GM18867 (cell line): ENCODE measurements around the gene ADM2.
A peak's percentile ranks its signal among the peaks of the same experiment; 100 is the strongest.

Experiments used
- ATAC-seq: cut with Tn5 transposase; IDR thresholded peaks from one replicate; pipeline ENCODE4 v1.9.1; 2021; ENCODE audit warnings: mild to moderate bottlenecking, moderate library complexity; ENCODE audit not compliant: unreplicated experiment

The ADM2 gene

DNA sequence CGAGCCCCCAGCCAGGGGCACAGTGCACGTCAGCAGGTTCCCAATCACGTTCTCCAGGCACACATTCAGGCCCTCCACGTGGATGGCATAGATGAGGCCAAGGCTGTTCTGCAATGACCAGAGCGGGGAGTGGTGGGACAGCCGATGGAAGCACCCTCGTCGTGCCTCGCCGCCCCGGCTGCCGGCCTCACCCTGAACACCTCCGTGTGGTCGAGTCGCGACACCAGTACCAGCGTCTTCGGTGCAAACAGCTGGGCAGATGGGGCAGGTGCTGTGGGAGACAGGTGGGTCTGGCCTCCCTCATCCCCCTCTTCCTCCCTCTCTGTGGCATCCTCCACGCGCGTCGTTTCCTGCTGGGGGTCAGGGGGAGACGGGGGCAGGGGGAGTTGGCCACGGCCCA is 14.0 kb upstream of the ADM2 start:
- ATAC-seq, result no peak

DNA sequence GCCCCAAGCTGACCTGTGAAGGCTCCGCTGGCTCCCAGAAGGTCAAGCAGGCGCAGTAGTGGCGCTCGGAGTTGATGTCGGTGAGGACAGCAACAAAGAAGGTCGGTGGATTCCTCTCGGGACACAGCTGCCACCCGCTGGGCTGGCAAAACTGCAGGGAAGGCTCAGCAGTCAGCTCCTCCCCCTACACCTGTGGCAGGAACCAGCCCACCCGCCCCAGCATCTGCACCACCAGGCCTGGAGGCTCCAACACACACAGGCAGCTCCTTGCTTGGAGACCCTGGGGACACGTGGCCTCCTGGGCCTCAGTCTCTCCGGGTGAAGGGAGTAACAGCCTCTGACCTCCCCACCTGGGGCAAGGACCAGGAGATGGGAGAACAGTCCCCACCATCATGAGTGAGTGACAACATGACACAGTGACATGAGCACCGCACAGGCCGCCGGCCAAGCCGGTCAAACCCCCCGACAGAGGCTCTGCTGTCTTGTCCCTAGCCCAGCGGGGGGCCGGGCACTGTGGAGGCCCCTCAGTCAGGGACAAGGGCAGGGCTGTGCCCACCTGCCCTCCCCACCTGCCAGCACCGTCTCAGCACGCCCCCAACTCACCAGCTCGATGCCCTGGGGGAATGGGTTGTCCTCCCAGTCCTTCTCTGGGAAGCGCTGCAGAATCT is 13.4 kb upstream of the ADM2 start:
- ATAC-seq, result no peak

DNA sequence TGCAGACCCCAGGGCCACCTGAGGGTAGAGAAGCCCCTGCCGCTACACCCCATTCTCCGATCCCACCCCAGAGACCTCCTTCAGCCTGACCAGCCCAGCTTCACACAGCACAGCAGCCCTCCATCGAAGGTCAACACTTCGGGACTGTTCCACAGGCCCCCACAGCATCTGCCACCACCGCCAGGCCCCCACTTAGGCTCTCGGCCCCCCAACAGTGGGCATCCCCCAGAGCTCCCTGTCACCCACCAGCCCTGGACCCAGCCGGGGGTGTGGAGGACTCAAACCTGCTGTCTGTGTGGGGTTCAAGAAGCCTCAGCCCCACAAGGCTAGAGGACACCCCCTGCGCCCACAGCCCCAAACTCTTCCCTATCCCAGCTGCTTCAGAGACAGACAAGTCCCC is 12.7 kb upstream of the ADM2 start:
- ATAC-seq, result no peak

GRCh38 chr22:50469377-50470305 is 11.7 kb upstream of the ADM2 start:
- peak; percentile 55 for ATAC-seq

GRCh38 chr22:50470491-50470890 is 10.9 kb upstream of the ADM2 start:
- no peak for ATAC-seq

GRCh38 chr22:50471197-50471847 is 10.0 kb upstream of the ADM2 start:
- no peak for ATAC-seq

- ATAC-seq, result no peak
Measured at GRCh38 chr22:50471962-50472361, 9.4 kb upstream of the ADM2 start.

DNA sequence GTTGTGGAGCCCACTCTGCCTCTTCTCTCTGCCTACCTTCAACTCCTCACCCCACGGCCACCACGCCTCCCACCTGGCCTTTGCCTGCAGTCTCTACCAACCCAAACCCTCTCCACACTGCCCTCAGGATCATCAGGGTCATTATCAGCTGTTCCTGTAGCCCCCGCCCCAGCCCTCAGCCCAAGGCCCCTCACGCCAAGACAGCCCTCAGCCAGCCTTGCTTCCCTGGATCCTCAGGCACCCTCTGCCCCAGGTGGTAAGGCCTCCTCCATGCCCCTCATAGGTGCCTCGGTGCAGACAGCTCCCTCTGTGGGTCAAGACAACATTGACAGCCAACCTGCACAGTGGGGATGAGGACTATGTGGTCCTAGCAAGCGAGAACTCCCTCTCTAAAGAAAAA is 8.3 kb upstream of the ADM2 start:
- ATAC-seq, result no peak

- no peak for ATAC-seq
Measured at GRCh38 chr22:50473855-50474671, 7.3 kb upstream of the ADM2 start.

- ATAC-seq, result peak; percentile 60
Measured at GRCh38 chr22:50474710-50475651, 6.4 kb upstream of the ADM2 start, which contains the start of gene SBF1. TSS of gene SBF1 (minus strand) at chr22:50475035. CDS start at chr22:50474840, 195 bp downstream.

GRCh38 chr22:50475652-50476002 is 5.7 kb upstream of the ADM2 start:
- ATAC-seq, result no peak

GRCh38 chr22:50476868-50477267 is 4.5 kb upstream of the ADM2 start:
- no peak for ATAC-seq

- no peak for ATAC-seq
Measured at GRCh38 chr22:50477923-50478322, 3.4 kb upstream of the ADM2 start.

DNA sequence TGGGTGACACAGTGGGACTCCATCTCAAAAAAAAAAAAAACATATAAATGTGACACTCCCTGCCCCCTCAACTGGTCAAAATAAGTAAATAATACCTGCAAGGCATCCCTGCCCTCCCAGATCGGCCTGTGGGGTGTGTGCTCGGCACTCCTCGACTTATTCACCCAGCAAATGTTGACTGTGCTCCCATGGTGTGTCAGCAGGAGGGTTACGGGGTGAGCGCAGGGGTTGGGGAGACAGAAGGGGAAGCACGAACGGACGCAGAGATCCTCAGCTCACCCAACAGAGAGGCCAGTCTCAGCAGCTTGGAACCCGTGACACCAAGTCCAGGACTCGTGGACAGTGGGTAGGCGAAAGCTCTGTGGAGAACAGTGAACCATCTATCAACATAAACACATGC is 1.6 kb upstream of the ADM2 start:
- ATAC-seq, result no peak

GRCh38 chr22:50481045-50481439 is 301 bp upstream of the ADM2 start:
- ATAC-seq, result no peak

DNA sequence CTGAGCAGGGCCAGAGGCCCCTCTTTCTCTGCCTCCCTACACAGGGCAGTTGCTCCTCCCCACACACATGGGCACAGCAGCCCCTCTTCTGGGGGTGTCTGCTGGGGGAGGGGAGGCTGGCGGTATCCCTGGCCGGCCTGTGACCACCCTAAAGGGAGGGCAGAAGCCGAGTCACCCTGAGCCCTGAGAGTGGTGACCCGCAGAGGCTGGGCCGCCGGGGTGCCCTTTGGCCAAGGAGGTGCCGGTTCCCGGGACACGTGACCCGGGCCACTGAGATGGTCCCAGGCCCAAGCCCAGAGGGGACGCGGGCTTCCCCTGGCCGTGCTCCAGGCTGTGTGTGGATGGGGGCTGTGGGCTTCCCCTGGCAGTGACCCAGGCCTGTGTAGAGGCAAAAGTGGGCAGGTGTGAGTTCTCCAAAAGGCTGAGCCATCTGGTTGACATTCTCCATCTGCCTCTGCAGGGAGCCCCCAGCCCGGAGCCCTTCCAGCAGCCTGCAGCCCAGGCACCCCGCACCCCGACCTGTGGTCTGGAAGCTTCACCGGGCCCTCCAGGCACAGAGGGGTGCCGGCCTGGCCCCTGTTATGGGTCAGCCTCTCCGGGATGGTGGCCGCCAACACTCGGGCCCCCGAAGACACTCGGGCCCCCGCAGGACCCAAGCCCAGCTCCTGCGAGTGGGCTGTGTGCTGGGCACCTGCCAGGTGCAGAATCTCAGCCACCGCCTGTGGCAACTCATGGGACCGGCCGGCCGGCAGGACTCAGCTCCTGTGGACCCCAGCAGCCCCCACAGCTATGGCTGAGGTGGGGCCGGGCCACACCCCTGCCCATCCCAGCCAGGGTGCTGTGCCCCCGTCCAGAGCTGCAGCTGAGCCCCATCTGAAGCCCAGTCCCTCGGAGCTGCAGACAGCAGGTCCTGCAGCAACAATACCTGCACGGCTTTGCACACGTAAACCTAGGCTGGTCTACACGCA is 1.0 kb downstream of the ADM2 start:
- ATAC-seq, result no peak

DNA sequence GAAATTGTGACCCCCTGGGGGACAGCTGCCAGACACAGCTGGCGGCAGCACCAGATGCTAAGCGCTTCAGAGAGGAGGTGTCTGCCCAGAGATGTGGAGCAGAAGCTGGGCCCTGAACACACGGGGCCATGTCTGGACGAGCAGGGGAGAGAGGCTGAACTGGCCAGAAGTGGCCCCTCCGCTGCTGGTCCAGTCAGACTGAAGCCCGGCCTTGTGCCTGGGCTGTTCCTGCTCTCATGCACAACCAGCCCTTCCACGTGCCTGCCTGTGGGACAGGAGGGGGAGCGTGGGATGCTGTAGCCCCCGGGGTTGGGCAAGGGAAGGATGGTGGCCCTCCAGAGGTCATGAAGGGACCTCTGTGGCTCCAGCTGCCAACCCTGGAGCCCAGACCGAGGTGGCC is 1.8 kb downstream of the ADM2 start:
- ATAC-seq, result no peak

GRCh38 chr22:50483556-50483955 is 2.2 kb downstream of the ADM2 start:
- ATAC-seq, result no peak
